Measurements from ENCODE around the gene DOC2A. TPM values are rescaled to one million over a fixed set of nuclear protein-coding genes. Genes with fewer than 3 reads are reported as not detected.
"Not testable (repeated sequence)": the region's sequence is repeated elsewhere in the genome, so short reads cannot be mapped to it uniquely, and the experiment has no call there.

DOC2A gene
- total and polyA plus RNA-seq, 11 donors, result 0.09 to 1.4 (median 0.88) TPM; not detected in 4

DNA sequence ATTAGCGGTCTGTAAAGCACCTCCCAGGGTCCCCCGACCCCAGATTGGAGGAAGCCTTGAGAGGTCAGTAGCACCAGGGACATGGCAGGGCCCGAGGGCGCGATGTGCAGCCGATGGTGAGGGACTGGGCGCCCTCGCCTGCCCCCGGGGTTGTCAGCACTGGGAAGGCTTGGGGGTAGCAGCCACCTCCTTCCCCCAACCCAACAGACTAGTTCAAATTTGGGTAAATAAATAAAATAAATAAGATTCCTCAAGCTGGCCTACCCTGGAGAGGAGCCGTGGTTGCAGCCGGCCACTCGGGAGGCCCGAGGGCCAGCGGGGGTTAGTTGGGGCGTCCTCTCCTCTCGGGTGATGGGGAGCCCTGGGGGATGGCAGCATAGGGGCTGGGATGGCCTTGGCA is 13.6 kb upstream of the DOC2A start:
- peaks cover 0 to 13% (median 4%) of the 10 kb centered on the region in 12 donors for H3K4me1 ChIP-seq
- H3K36me3 ChIP-seq, result no peaks in the 10 kb centered on the region
- H3K27me3 ChIP-seq, result peaks cover 0 to 38% (median 14%) of the 10 kb centered on the region in 9 donors
- no peak for TF ChIP-seq POLR2A (IDR thresholded peaks at IDR 0.05)
- TF ChIP-seq, protein P1, sequence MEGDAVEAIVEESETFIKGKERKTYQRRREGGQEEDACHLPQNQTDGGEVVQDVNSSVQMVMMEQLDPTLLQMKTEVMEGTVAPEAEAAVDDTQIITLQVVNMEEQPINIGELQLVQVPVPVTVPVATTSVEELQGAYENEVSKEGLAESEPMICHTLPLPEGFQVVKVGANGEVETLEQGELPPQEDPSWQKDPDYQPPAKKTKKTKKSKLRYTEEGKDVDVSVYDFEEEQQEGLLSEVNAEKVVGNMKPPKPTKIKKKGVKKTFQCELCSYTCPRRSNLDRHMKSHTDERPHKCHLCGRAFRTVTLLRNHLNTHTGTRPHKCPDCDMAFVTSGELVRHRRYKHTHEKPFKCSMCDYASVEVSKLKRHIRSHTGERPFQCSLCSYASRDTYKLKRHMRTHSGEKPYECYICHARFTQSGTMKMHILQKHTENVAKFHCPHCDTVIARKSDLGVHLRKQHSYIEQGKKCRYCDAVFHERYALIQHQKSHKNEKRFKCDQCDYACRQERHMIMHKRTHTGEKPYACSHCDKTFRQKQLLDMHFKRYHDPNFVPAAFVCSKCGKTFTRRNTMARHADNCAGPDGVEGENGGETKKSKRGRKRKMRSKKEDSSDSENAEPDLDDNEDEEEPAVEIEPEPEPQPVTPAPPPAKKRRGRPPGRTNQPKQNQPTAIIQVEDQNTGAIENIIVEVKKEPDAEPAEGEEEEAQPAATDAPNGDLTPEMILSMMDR (IDR thresholded peaks at IDR 0.05), result no peak
- ATAC-seq, result no peak
- H3K9me3 ChIP-seq, result no peaks in the 10 kb centered on the region
- no peak overlapping the region for H3K4me3 ChIP-seq
- intact Hi-C loops (cut with DNase I), result loop anchor here in 8 of 10 donors (5.0 to 10.0 kb wide), 6 partner anchors 160 to 327 kb away; partner anchors contain the start of gene CDIPT (in 3 of the 8)
- WGBS, 4 donors, result 73 to 86% (median 80%) methylated on average over 10 to 16 of the region's 16 CpGs
- H3K27ac ChIP-seq, result no peak overlapping the region
- DNase-seq, result no peak

DNA sequence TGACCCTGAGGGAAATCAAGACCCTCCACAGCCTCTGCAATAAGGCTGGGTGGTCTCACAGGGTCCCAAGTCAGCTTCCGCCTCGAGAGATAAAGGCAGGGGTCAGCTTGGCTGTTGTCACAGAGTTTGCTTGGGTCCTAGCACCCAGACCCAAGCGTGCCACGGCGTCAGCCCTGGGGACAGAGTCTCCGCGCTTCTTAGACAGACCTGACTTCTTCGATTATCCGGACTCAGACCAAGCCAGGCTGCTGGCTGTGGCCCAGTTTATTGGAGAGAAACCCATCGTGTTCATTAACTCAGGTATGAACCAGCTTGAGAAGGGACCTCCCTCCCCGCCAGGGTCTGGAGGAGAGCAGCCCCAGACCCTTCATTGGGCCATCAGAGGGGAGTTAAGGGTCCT is 12.8 kb upstream of the DOC2A start:
- Histone ChIP-seq H3K27me3 (peaks cover 0 to 29% (median 5%) of the 10 kb centered on the region in 9 donors), H3K9me3 (no peaks in the 10 kb centered on the region), H3K4me1 (peaks cover 0 to 13% (median 4%) of the 10 kb centered on the region in 12 donors), H3K36me3 (no peaks in the 10 kb centered on the region), H3K27ac (no peak overlapping the region), H3K4me3 (no peak overlapping the region)
- intact Hi-C loops (cut with DNase I), result loop anchor here in 8 of 10 donors (5.0 to 10.0 kb wide), 6 partner anchors 159 to 326 kb away; partner anchors contain the start of gene CDIPT (in 3 of the 8)
- WGBS, 4 donors, result 81 to 85% (median 83%) methylated on average over 11 of the region's 11 CpGs
- TF ChIP-seq, protein P1 (IDR thresholded peaks at IDR 0.05), result no peak
- TF ChIP-seq POLR2A (IDR thresholded peaks at IDR 0.05), result no peak
- DNase-seq, result no peak
- no peak for ATAC-seq

DNA sequence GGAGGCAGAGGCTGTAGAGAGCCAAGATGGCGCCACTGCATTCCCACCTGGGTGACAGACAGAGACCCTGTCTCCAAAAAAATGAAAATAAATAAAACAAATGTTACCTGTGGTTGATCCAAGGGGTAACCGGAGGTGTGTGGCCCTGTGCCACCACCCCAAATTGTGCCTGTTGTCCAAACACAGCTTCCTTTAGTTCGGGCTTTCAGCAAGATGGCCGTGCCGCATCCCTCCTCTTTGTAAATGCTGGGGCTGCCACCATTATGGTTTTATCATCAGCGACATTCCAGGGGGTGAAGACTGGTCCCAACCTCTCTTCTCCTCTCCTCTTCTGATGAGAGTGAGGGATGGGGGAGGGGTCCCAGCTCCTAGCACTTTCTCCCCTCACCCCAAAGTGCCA is 12.1 kb upstream of the DOC2A start, which contains the start of gene C16orf92:
Gene C16orf92, plus strand, starts transcription at position 312 of the 400 bp plus-strand sequence. CDS start 143 bp downstream, outside the sequence.
- H3K4me1 ChIP-seq, result peaks cover 0 to 13% (median 4%) of the 10 kb centered on the region in 12 donors
- TF ChIP-seq POLR2A (IDR thresholded peaks at IDR 0.05), result no peak
- TF ChIP-seq, protein P1 (IDR thresholded peaks at IDR 0.05), result no peak
- DNase-seq, result no peak
- H3K27ac ChIP-seq, result no peak within 1 kb of the TSS
- H3K9me3 ChIP-seq, result no peaks in the 10 kb centered on the region
- peaks cover 0 to 25% (median 4%) of the 10 kb centered on the region in 9 donors for H3K27me3 ChIP-seq
- intact Hi-C loops (cut with DNase I), result loop anchor here in 8 of 10 donors (5.0 to 10.0 kb wide), 6 partner anchors 158 to 326 kb away; partner anchors contain the start of gene CDIPT (in 3 of the 8)
- 74 to 84% (median 82%) methylated on average over 6 of the region's 6 CpGs for WGBS, 4 donors
- no peak for ATAC-seq
- H3K4me3 ChIP-seq, result no peak within 1 kb of the TSS
- no peaks in the 10 kb centered on the region for H3K36me3 ChIP-seq

DNA sequence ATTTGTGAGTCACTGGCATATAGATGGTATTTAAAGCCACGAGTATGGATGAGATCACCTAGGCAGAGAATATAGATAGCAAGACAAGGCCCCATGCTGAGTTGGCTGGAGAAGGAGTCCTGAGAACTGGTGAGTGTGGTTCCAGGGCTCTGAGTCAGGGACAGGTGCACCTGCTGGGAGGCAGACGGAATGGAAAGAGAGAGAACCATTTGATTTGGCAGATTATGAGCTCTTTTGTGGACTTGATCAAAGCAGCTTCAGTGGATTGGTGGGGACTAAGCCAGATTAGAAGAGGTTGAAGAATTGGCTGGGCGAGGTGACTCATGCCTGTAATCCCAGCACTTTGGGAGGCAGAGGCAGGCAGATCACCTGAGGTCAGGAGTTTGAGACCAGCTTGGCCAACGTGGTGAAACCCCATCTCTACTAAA is 7.9 kb upstream of the DOC2A start:
- DNase-seq, result peak in 1 of 5 donors; percentile 0
- Histone ChIP-seq H3K27me3 (no peaks in the 10 kb centered on the region), H3K9me3 (no peaks in the 10 kb centered on the region), H3K4me3 (no peak overlapping the region), H3K27ac (no peak overlapping the region), H3K36me3 (no peaks in the 10 kb centered on the region), H3K4me1 (peaks cover 0 to 13% (median 4%) of the 10 kb centered on the region in 12 donors)
- intact Hi-C loops (cut with DNase I), result no loop called here
- no peak for ATAC-seq
- TF ChIP-seq, protein P1 (IDR thresholded peaks at IDR 0.05), result no peak
- no peak for TF ChIP-seq POLR2A (IDR thresholded peaks at IDR 0.05)
- WGBS, 4 donors, result 67 to 78% (median 72%) methylated on average over 4 of the region's 4 CpGs

DNA sequence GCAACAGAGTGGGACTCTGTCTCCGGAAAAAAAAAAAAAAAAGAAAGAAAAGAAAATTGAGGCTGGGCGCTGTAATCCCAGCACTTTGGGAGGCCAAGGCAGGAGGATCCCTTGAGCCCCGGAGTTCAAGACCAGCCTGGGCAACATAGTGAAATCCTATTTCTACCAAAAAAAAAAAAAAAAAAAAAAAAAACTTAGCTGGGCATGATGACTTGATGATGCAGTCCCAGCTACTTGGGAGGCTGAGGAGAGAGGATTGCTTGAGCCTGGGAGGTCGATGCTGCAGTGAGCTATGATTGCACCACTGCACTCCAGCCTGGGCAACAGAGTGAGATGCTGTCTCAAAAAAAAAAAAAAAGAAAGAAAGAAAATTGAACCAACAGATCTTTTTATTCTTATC is 7.1 kb upstream of the DOC2A start:
- WGBS, 4 donors, result 86 to 95% (median 90%) methylated on average over 4 of the region's 4 CpGs
- DNase-seq; H3K36me3 ChIP-seq; H3K4me3 ChIP-seq; H3K27me3 ChIP-seq; ATAC-seq; H3K27ac ChIP-seq; intact Hi-C loops (cut with DNase I); H3K9me3 ChIP-seq: not testable (repeated sequence)
- peaks cover 0 to 13% (median 4%) of the 10 kb centered on the region in 12 donors for H3K4me1 ChIP-seq
